Coronary artery (tissue), 2 donors: ENCODE measurements around the gene MTCH1.

ENCODE experiments used
- DNase-seq: peaks from one replicate; pipeline ENCODE4 v3.0.0-alpha.2; 2017; ENCODE audit warnings: low spot score
- H3K27ac ChIP-seq, 2 donors: fragments of 200-600 bp; sonication (generic); one replicate each; pipeline ENCODE4 v1.5.1; 2016 to 2019
- H3K4me3 ChIP-seq: fragments of 200-600 bp; sonication (generic); 2 replicates; pipeline ENCODE4 v1.5.1; 2016; ENCODE audit warnings: mild to moderate bottlenecking, moderate library complexity
- TF ChIP-seq, protein P1 (sequence below): fragments of 200-600 bp; sonication (generic); IDR thresholded peaks from one replicate; pipeline ENCODE4 v1.5.1; 2019; ENCODE audit warnings: antibody characterized with exemption

MTCH1 gene

DNA sequence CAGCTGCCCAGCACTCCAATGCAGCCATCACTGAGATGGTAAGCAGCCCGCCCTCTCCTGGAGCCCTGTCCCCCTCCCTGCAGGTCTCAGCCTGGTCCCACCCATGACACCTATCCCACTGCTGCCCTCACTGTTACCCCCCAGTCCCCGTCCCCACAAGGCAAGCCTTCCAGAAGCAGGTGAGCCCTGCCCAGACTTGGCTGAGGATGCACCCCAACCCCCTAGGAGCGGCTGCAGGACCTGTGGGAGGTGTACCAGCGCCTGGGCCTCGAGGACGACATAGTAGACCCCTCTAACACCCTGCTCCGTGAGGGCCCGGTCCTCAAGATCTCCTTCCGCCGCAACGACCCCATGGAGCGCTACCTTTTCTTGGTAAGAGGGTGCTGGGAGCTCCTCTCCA is 28.7 kb upstream of the MTCH1 start:
- Histone ChIP-seq H3K27ac (no peak overlapping the region), H3K4me3 (no peak overlapping the region)
- no peak for DNase-seq
- TF ChIP-seq, protein P1, sequence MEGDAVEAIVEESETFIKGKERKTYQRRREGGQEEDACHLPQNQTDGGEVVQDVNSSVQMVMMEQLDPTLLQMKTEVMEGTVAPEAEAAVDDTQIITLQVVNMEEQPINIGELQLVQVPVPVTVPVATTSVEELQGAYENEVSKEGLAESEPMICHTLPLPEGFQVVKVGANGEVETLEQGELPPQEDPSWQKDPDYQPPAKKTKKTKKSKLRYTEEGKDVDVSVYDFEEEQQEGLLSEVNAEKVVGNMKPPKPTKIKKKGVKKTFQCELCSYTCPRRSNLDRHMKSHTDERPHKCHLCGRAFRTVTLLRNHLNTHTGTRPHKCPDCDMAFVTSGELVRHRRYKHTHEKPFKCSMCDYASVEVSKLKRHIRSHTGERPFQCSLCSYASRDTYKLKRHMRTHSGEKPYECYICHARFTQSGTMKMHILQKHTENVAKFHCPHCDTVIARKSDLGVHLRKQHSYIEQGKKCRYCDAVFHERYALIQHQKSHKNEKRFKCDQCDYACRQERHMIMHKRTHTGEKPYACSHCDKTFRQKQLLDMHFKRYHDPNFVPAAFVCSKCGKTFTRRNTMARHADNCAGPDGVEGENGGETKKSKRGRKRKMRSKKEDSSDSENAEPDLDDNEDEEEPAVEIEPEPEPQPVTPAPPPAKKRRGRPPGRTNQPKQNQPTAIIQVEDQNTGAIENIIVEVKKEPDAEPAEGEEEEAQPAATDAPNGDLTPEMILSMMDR, result no peak

DNA sequence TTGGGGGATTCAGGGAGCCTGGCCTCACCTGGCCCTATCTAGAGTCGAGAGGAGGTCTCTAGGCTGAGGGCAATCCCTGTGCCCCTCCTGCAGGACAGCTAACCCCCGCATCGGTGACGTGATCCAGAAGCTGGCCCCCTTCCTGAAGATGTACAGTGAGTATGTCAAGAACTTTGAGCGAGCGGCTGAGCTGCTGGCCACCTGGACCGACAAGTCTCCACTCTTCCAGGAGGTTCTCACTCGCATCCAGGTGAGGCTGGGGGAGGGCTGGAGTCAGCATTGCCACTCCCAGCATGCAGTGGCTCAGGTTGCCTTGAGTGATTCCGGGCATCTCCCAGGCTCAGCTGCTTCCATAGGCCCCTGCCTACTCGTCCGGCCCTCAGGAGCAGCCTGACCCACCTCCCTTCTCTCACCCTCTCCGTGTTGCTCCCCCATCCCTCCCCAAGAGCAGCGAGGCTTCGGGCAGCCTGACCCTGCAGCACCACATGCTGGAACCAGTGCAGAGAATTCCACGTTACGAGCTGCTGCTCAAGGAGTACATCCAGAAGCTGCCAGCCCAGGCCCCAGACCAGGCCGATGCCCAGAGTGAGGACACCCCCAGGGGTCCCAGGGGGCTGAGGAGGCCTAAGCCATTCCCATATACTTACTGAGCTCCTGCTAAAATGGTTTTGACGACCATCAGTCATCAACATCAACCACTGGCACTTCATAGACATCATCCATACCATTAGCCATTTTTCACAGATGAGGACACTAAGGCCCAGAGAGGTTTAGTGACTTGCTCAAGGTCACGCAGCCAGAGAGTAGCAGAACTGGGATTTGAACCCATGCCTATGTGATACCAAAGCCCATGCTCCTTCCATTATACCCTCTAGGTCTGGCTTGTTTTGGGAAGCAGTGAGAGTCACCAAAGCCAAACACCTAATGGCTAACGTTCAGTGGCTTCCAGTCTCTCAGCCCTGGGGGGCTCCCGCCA is 27.8 kb upstream of the MTCH1 start:
- H3K4me3 ChIP-seq, result no peak overlapping the region
- TF ChIP-seq, protein P1, result no peak
- H3K27ac ChIP-seq, result no peak overlapping the region
- no peak for DNase-seq

DNA sequence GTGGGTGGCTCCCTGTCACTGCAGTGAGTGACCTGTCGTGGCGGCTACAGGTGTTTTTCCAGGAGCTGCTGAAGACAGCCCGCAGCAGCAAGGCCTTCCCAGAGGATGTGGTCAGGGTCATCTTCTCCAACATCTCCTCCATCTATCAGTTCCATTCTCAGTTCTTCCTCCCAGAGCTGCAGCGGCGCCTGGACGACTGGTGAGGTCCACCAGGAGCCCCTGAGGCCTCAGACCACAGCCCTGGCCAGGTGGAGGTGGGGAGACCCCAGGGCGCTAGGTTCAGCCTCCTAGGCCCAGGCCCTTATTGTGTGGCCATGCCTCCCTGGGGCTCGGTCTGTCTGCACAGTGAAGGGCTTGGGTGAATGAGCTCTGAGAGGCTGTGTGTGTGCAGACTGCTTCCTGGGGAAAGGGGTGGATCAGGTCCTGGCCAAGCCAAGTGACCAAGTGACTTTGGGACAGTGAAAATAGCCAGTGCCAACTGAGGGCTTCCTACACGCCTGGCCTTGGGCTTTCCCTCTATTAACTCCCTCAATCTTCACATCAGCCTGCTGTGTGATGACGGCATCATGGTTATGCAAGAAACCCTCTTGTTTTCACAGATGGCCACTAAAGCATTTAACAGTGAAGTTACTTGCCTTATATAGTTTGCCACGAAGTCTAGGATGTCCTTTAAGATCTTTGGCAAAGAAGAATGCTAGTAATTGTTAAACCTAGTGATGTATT is 25.8 kb upstream of the MTCH1 start:
- TF ChIP-seq, protein P1, result no peak
- no peak overlapping the region for H3K27ac ChIP-seq

DNA sequence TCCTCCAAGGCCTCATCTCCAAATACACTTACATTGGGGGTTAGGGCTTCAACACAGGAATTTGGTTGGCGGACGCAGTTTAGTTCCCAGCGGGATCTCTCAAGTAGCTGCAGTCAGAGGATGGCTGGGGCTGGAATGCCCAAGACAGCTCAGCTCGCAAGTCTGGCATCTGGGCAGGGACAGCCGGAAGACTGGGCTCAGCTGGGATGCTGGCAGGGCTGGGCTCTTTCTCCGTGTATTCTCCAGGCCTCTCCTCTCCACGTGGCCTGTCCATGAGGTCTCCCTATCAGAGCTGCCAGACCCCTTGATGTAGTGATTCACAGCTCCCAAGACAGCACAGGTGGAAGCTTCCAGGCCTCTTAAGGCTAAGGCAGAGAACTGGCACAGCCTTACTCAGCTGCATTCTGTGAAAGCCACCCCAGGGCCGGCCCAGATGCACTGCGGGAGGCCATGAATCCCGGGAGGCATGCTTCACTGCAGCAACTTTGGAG is 24.5 kb upstream of the MTCH1 start:
- H3K27ac ChIP-seq, result no peak overlapping the region
- no peak overlapping the region for H3K4me3 ChIP-seq
- DNase-seq, result no peak
- TF ChIP-seq, protein P1, result no peak

More for the DNA sequence above, 25.8 kb upstream of the MTCH1 start:
- H3K4me3 ChIP-seq, result no peak overlapping the region
- no peak for DNase-seq

DNA sequence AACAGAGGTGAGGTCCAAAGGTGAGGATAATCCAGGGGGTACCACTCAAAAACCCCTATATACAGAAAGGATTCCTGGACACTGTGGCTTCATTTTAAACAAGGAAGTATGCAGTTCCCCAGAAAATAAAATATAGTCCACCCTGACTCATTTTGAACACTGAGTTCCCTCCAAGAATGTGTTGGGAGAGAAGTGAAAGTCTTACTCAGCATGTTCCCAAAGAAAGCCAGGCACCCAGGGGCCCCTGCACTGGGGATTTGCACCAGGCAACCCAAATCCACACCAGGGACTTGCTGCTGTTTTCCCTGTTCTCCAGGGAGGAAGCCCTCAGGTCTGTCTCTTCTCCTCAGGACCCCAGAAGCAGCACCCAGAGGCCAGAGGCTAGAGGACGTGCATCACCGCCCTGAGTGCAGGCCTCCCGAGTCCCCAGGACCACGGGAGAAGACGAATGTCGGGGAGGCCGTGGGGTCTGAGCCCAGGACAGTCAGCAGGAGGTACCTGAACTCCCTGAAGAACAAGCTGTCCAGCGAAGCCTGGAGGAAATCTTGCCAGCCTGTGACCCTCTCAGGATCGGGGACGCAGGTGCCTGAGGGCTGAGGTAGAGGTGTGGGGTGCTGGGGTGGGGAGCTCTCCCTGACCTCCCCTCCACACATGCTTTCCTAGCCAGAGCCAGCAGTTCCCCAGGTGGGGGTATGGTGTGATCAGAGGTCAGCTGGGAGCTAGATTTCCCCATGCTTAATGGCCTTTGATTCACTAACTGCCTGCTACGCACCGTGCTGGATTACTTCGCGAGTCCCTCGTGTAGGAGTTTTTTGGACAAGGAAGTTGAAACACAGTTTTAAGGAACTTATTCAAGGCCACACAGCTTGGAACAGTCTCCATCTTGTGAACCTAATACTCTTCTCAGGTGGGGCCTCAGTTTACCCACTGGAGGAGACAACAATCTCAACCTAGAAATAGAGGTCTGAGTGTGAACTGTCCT is 22.8 kb upstream of the MTCH1 start:
- Histone ChIP-seq H3K4me3 (no peak overlapping the region), H3K27ac (peak overlapping the region in 1 of 2 donors; percentile 59)
- DNase-seq, result no peak
- TF ChIP-seq, protein P1, result no peak

DNA sequence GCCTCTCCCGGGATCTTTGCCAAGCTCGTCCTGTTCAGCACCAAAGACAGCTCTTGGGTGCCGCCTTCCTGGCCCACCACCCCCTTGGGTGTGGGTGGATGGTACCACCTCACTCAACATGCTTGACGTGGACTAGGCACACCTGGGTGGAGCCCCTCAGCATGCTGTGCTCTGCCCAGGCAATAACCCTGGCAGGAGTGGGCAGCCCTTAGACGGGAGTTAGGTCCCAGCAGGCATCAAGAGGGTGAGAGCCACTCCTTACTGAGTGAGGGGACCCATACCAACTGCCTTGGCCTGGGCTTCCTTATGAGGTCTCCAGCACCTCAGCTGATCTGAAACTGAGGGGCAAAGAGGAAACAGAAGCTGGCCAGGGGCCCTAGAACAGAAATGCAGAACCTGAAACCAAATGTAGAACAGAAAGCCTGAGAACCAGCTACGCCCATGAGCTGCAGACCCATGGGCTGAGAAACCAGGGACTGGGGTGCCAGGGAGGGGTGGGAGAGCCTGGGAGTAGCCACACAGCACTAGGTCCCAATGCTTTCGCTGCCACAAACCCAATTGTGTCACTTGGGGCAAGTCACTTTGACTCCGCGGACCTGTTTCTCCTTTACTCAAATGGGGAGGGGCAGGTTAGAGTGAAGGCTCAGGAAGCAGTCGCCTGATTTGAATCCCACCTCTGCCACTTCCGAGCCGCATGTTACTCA is 21.5 kb upstream of the MTCH1 start:
- no peak for DNase-seq
- peak overlapping the region in 1 of 2 donors; percentile 71 for H3K27ac ChIP-seq
- H3K4me3 ChIP-seq, result peak overlapping the region; percentile 56
- TF ChIP-seq, protein P1, result no peak
